Skin of body (tissue), 2 donors: ENCODE data around the gene S100A6. TPM values are rescaled to one million over a fixed set of nuclear protein-coding genes. Genes with fewer than 3 reads are reported as not detected.
A peak's percentile ranks its signal among the peaks of the same experiment; 100 is the strongest.

Source experiments
- DNase-seq: peaks from one replicate; lab custom pipeline; 2025; lab: John Stamatoyannopoulos, UW
- total RNA-seq: library from RNA; depleted of rRNA; stranded (reverse); fragments of >200 nt; gene quantifications from one replicate; pipeline ENCODE4 v1.2.3, GENCODE V29; 2014

S100A6 gene
- total RNA-seq, 1 donor from 2014 or later = 161 TPM

DNA sequence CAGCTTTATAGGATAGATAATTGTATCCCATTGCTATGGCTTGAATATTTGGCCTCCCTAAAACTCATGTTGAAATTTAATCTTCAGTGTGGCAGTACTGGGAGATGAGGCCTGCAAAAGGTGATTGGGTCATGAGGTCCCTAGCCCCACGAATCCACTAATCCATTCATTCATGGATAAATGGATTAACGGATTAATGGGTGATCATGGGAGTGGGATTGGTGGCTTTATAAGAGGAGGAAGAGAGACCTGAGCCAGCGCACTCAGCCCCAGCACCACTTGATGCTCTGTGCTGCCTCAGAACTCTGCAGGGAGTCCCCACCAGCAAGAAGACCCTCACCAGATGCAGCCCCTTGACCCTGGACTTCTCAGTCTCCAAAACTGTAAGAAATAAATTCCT lies 32.0 kb downstream of the S100A6 start:
- no peak for DNase-seq

DNA sequence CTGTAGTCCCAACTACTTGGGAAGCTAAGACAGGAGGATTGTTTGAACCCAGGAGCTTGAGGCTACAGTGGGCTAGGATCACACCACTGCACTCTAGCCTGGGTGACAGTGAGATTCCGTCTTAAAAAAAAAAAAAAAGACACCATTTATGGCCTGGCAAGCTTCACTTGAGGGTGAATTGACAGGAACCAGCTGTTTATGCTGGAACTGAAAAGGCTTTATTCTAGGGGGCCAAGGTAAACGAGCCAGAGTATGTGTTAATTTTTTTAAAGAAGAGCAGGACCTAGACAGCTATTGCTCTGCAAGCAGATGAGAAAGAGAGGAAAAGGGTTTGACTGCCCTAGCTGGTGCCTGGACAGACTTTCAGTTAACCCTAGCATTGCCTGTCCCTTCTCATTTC lies 37.0 kb downstream of the S100A6 start:
- no peak for DNase-seq

DNA sequence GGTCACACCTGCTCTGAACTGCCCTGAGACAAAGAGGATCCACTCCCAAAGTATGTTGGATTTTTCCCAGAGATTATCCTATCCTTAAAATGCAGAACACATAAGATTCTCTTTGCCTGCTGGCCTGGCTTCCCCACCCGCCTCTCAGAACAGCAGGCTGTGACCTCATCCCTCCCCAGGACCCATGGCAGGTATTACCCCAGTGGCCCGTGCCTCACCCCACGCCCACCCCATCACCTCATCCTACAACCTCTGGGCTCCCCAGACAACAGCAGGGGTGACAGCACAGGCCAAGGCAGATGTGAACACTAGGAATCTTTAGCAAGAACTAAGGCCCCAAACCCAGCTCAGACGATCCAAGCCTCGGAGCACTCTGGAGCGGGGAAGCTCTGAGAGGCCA lies 40.3 kb downstream of the S100A6 start:
- no peak for DNase-seq

DNA sequence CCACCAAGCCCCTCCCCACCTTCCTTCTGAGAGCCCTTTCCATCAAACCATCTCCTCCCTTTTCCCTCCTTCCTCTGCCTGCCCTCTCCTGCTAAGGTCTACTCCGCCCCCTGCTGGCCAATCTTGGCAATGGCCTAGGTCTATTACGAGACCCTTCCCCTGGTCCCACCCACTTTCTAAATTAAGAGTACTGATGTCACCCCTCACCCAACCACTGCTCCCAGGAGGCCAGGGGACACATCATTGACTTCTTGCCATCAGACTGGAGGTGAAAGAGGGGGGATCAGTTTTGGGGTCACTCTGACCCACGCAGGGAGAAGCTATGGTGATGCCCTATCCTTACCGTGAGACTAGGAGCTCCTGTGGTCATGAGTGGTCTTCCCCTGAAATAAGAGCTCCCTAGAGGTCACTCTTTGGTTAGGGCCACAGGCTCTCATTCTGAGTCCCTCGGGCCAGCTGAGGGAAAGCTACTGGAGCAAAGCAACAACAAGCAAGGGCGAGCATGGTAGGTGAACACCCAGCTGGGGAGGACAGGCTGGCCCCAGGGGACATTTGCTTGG lies 40.7 kb downstream of the S100A6 start:
- DNase-seq = peak; percentile 39

DNA sequence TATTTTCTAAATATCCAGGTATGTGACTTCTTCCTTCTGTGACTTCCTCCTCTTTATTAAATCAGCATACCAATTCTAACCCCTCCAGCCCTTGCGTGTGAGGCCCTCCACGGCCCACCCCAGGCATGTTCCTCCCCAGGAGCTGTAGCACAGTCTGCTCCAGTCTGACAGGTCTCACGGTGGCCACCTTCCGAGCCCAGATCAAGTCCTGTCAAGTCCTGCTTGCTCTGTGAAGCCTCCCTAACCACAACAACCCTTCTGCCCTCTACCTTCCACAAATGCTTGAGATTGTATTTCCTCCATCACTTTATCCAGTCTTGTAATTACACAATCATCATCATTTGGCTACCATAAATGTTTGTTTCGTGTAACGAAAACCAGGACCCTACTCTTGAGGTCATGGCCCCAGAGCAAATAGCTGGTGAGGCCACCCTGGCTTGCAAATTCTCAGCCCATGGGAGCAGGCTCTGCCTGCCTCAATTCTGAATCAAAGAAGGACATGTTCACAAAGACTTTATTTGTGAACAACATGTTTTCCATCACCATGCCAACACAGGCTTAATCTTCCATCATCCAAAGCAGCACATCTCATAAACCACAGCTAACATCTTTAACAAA lies 42.3 kb downstream of the S100A6 start:
- no peak for DNase-seq

DNA sequence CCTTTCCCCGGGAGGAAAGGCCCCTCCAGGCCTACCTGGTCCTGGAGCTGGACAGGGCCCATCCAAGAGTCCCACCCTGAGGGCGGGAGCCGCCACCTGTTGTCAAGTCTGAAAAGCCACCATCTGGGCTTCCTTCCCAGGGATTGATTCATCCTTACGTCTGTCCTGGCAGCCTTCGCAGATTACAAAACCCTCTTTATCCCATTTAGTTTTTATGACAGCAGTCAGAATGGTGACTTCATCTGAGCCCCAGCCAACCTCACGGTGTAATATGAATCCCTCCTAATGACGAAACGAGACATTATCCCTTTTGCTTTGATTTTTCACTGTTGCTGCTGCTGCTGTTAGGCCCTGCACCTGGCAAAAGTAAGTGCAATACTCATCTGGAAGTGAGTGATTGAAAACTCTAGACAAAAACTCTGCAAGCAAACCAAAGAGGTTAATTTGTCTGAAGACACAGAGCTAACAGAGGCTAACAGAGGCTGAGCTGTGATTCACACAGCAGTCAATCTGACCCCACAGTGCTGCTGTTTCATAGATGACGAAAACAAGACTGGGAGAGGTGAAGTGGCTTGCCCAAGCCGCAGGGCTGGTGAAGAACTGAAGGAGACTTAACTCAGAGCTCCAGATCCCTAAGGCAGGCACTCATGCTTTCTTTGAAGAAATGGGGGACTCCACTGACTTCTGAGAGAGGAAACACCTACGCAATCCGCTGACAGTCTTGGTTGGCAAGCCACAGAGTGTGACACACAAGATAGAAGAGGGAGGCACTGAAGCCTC lies 45.3 kb downstream of the S100A6 start:
- peak; percentile 75 for DNase-seq

DNA sequence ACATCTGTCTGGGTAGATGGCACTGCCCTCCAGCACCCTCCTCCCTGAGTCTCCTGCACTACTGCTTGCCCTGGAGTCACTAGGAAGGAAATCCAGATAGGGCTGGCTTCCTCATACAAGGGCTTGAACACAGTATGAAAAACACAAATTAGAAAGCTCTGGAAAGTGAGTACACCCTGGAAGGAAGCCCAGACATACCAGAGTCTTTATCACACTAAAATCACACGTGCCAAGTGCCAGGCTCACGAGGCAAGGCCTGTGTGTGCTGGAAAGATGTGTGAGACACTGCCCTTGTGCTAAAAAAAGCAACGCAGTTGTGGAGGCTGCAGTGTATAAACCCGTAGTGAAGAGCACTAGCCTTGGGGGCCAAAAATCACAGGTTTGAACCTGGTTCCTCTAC lies 47.1 kb downstream of the S100A6 start:
- no peak for DNase-seq

DNA sequence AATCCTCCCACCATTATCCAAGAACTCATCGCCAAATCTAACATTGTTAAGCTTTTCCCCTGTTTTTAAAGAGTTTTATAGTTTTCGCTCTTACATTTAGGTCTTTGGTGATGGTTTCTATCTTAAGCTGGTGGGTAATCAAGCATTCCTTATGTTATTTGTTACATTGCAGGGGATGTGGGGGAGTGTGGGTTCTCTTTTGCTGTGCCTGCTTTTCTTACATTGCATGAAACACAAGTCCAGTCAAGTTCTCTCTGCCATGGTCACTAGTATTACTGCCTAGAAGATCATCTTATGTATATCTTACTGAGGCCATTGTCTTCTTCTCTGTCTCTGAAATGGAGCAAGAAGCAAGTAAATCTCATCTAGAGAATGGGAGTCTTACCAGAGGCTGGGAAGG lies 48.1 kb downstream of the S100A6 start:
- no peak for DNase-seq

DNA sequence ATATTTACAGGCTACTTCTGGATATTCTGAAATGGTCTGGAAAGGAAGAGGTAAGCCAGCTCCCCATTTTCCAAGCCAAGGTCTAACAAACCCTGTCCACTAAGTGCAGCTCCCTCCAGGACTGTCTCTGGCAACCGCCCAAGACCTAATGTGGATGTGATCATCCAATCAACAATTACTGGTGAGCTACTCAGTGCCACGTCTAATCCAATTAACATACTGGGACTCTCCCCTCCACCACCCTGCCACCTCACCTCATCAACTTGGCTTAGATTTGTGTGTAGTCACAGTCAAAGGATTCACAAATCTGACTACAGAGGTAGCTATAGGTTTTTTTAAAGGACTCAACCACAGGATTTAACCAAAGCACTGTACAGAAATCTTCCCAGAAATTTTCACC lies 49.9 kb downstream of the S100A6 start:
- no peak for DNase-seq

Other genes starting within 250 kb of the S100A6 start
- 4.4 TPM for gene PGLYRP3, start 223.0 kb downstream of the S100A6 start, total RNA-seq
- 4.3 TPM for gene PGLYRP4, start 187.2 kb downstream of the S100A6 start, total RNA-seq
- gene S100A9, start 178.1 kb downstream of the S100A6 start, total RNA-seq = 1,024 TPM
- gene S100A12, start 160.4 kb downstream of the S100A6 start, total RNA-seq = 63.8 TPM
- 337 TPM for gene S100A8, start 144.9 kb downstream of the S100A6 start, total RNA-seq
- 0.30 TPM for gene S100A7A, start 119.5 kb downstream of the S100A6 start, total RNA-seq
- gene S100A7, start 75.3 kb downstream of the S100A6 start, total RNA-seq = 130 TPM
- not detected for gene S100A5, start 4.9 kb upstream of the S100A6 start, total RNA-seq
- 102 TPM for gene S100A4, start 9.8 kb upstream of the S100A6 start, total RNA-seq
- gene S100A3, start 13.3 kb upstream of the S100A6 start, total RNA-seq = 36.0 TPM
- 71.6 TPM for gene S100A2, start 29.9 kb upstream of the S100A6 start, total RNA-seq
- 103 TPM for gene S100A16, start 77.1 kb upstream of the S100A6 start, total RNA-seq
- 141 TPM for gene S100A14, start 80.3 kb upstream of the S100A6 start, total RNA-seq
- gene S100A13, start 91.5 kb upstream of the S100A6 start, total RNA-seq = 17.8 TPM
- gene S100A1, start 92.4 kb upstream of the S100A6 start, total RNA-seq = 5.6 TPM
- 52.1 TPM for gene CHTOP, start 98.1 kb upstream of the S100A6 start, total RNA-seq
- 33.2 TPM for gene SNAPIN, start 122.7 kb upstream of the S100A6 start, total RNA-seq
- 134 TPM for gene ILF2, start 135.0 kb upstream of the S100A6 start, total RNA-seq
- 10.6 TPM for gene NPR1, start 142.7 kb upstream of the S100A6 start, total RNA-seq
- gene INTS3, start 192.1 kb upstream of the S100A6 start, total RNA-seq = 40.5 TPM
- 25.0 TPM for gene SLC27A3, start 239.4 kb upstream of the S100A6 start, total RNA-seq